NCI-H345 treated with DMSO at 0.1 percent for 48 hours (cell line): ENCODE measurements around the gene DLG2.
"Not testable (repeated sequence)": the region's sequence is repeated elsewhere in the genome, so short reads cannot be mapped to it uniquely, and the experiment has no call there.

Source experiments
- DNase-seq: peaks from one replicate; lab custom pipeline; 2025; ENCODE audit not compliant: unreplicated experiment; lab: John Stamatoyannopoulos, UW

DLG2 gene

DNA sequence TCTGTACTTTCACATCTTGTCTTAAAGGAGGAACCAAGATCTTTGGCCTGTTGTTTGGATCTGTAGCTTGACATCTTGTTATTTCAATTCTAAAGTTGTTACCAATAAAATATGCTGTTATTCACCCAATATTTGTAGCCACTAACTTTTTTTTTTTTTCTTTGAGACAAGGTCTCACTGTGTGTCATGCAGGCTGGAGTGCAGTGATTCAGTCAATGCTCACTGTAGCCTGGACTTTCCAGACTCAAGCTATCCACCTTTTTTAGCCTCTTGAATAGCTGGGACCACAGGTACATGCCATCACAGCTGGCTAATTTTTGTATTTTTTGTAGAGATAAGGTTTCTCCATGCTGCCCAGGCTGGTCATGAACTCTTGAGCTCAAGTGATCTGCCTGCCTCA is 769.4 kb downstream of the DLG2 start:
- DNase-seq, result no peak

DNA sequence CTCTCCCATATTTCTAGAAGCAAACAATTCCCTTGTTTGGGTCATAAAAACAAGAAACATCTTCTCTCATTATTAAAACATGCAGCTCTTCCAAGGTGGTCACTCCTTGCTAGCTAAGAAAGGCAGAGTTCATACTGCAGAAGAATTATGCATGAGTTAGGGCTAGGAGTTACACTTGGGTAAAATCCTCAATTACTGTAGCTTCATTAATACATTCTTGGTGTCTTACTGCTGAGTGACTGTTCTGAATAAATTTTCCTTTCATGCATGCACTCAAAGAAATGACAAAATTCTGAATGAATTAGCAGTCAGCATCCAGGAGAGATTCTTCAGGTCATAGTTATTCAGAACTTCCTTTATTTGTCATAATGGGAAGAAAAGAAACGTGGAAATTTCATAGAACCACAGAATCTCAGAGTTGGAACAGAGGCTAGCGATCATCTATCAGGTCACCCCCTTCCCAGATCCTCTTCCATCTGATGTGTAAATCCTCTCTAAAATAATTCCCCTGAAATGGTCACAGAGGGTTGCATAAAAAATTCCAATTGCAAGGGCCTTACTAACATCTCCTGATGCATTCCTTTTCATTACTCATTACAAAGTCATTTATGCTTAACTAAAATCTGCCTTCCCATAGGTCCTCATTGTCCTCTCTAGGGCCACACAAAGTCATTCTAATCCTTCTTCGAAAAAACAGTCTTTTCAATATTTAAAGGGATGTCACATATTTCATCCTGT is 771.5 kb downstream of the DLG2 start:
- DNase-seq, result no peak

DNA sequence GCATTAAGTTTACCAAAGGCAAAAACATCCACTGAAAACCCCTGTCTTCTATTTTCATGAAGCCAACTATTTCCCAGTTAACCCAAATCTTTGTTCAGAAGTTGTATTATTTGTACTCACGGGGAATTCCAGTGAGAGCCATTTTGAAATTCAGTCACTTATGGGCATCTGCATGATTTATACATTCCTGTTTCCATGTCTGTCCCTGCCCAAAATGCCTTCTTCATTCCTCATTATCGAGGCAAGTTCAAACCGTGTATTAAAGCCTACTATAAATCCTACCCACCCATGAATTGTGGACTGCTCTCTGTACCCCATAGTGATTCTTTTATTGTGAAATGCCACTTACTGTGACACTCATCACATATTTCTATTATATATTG is 772.7 kb downstream of the DLG2 start:
- no peak for DNase-seq

DNA sequence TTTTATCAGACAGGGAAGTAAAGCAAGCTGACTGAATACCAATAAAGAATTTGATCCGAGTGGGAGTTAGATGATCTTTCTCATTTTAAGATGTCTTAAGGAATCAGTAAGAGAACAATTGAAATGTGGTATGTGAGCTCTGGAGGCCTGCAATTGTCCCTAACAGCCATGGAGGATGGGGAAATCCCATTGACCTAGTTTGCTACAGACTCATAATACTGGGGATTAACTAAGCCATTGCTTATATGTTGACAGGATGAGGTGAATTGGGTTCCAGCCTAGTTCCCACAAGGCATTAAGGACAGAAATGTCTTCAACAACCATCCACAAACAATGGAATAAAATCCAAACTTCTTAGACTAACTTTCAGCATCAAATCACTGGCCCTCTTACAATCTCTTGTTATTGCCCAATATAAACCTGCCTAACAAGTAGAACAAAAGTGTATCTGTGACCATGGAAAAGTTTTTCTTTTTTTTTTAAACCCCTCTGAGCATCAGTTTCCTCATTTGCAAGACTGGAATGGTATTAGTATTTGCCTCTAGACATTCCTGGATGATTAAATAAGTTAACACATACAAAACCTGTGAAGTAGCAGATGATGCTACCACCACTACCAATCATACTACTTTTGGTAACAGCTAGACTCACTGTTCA is 773.2 kb downstream of the DLG2 start:
- no peak for DNase-seq

DNA sequence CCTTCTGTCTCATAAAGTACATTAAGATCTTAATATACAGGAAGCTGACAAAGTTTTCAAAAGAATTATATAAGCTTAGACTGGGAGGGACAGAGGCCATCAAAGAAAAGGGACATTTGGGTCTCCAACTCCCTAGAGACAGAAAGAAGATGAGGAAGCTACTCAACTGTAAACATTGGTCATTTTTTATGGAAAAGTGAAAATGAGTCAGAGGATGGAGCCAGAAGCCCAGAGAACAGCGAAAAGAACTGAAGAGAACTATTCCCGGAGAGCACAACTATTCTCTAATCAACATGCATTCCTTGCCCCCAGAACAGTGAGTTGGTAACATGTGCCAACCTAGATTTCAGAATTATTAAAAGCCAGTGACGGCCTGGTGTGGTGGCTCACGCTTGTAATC is 779.3 kb downstream of the DLG2 start:
- DNase-seq, result no peak

DNA sequence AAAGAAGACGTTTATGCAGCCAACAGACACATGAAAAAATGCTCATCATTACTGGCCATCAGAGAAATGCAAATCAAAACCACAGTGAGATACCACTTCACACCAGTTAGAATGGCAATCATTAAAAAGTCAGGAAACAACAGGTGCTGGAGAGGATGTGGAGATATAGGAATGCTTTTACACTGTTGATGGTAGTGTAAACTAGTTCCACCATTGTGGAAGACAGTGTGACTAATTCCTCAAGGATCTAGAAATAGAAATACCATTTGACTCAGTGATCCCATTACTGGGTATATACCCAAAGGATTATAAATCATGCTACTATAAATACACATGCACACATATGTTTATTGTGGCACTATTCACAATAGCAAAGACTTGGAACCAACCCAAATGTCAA is 786.9 kb downstream of the DLG2 start:
- not testable (repeated sequence) for DNase-seq

DNA sequence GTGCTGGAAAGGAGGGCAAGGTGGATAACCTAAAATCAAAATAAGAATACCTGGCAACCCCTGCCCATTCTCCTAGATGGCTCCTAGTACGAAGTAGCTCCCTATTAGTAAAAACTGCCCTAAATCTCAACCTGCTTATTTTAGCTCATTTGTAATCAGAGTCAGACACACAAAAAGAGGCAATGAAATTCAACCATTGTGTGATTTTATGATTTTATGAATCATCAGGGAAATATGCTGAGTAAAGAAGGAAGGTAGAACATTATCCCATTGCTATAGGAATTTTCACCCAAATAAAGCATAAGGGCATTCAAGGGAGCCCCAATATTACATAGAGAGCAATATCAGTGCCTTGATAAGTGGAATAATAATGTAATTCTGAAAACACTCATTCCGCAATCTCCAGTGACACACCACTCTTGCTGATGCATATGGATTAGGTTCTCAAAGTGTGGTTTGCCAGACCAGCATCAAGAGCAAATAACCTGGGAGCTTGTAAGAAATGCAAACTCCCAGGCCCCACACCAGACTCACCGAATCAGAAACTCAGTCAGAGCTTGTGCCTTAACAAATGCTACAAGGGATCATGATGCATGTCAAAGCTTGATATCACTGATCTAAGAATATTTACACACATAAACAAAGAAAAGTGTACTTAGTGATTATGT is 789.6 kb downstream of the DLG2 start:
- DNase-seq, result no peak

DNA sequence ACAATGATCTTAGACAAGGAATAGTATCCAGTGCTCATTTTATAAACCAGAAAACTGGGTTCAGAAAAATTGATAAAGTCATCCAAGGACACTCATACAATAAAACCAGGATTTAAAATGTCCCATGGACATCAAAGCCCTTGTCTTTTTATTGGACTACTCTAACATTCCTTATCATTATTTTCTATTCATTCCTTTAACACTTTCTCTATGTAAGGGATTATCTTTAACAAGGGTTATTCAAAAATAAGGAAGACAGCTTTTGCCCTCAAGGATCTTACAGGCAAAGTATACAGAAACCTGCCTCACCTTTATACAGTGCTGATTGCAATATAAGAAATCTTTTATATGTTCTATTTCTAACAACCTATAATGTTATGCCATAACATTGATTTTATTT is 790.8 kb downstream of the DLG2 start:
- DNase-seq, result no peak

DNA sequence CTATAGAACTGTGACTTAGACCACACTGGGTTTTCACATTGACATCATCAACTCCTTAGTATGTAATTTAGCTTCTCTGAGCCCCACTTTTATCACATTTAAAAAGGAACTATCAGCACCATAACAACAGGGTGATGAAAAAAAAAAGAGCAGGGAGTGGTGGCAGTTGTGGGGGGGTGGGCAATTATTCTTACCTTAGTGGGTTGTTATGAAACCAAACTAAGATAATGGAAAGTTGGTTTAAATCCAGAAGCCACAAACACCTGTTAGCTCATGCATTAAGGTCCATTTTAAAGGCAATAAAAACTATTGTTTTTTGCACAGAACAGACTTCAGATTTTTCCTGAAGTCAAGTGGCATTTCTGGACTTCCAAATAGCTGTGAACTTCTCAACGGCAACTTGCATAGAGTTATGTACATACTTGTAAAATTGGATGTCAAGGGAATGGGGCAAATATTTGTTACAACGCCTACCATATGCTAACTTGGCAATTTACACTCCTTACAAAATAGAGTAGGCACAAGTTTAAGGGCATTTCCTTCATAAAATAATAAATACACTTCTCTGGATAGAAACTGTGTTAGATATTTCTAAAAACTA is 793.6 kb downstream of the DLG2 start:
- no peak for DNase-seq

DNA sequence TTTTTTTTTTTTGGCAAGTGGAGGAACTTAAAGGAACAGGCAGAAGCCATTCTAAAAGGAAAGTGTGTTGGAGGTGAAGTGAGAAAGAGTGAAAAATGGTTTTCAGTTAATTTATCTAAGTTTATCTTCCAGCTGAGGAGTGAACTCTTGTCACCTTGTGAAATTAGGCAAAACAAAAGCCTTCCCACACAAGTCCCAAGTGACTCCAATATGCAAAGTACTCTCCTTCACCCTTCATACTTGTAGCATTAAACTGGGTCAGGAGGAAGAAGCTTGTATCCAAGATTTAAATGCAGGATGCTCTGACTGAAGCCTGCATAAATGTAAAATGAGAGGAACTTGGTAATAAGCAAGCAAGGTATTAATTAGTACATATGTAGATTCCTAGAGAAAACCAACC is 796.8 kb downstream of the DLG2 start:
- DNase-seq, result no peak

DNA sequence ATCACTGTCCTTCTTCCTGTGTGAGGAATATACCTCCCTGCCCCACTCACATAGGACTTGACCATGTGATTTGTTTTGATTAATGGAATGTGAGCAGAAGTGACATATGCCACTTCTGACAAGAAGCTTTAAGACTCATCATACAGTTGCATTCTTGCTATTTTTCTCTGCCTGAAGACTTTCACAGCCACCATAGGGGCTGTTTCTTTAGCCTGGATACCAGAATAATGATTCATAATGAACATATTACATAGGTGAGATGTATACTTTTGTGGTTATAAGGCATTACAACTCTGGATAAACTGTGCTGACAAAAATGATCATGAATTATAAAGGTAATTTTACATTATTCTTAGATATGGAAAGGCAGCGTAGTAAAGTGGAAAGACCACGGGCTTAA is 798.0 kb downstream of the DLG2 start:
- no peak for DNase-seq

DNA sequence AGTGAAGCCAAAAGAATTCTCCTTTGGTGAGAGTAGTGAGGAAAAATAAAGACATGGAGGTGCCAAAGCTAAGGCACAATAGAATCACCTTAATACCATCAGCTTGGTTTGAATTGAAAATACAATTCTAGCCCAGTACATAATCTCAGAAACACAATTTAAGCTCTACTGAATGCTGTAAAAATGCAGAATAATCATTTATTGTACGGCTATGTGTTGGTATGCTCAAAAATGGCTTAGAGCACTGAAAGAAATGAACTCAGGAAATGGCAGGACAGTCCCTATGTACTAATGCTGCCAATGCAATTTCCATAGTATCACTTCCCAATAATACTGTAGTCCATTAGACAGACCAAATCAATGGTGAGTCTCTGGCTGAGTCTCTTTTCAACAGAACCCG is 798.5 kb downstream of the DLG2 start:
- no peak for DNase-seq

DNA sequence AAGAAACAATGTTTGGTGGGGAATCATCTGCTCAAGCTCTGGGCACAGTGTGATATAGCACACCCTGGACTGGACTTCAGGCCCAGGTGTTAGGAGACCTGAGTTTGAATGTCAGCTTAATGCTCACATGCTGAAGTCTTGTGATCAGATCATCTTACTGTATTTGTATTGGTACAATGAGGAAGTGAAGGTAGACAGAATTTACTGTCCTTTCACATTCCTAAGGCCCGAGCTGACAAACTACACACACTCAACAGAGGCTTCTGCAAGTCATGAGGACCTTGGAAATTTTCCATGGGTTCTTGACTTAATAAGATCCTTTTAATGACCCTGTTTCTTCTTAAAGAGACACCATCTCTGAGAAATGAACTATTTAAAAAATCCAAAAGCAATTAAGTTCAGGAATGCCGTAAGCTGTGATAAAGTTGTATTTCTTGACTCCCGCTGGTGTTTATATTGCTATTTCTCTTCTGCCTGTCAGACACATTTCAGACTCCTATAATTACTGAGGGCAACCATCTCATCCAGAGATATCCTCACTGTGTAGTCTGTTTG is 802.0 kb downstream of the DLG2 start:
- DNase-seq, result no peak

DNA sequence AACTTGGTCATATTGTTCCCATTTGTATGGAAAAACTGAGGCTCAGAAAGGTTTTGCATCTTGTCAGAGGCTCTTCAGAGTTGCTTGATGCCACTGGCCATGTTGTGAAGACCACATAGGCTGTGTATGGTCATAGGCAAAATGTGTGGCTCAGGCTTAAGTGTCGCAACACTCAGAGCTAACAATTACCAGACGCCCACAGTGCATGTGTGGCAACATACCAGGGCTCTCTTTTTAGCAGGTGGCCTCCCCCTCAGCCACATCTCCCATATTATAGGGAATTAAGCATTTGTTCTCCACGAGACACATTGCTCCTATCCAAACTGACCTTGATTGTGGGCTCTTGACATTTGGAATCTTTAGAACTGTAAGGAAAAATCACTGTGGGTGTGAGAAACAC is 802.5 kb downstream of the DLG2 start:
- no peak for DNase-seq

DNA sequence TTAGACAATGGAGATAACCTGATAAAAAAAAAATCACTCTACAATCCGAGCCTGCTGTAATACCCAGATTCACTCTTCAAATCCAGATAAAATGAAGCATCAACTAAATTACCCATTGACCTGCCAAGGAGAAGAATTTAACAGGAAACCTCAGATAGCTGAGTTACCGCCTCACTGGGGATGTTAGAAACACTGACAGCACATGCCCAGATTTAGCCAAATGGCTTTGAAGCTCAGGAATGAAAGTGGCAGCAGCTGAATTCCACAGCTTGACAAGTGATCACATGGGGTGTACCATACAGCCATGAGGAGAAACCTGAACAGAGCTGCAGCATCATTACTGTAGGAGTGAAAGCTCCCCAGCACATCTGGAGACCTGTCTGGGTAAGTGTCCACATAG is 807.6 kb downstream of the DLG2 start:
- DNase-seq, result peak; percentile 43

DNA sequence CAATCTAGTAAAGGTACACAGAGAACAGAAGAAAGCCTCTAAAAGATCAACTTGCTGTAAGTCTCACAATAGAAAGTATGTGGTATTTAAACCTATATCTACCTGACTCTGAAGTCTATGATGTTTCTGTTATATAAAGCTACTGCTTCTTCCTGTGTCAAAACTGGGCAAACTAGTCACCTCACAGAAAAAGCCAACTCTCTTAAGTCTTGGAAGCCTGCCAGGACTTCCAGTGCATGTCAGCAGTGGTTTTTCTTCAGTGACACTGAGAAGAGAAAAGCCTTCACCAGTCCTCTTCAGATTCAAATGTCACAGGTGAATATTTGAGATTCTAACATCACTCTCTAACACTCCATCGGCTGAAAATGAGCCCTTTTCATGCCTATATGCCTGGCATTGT is 808.0 kb downstream of the DLG2 start:
- peak; percentile 45 for DNase-seq

DNA sequence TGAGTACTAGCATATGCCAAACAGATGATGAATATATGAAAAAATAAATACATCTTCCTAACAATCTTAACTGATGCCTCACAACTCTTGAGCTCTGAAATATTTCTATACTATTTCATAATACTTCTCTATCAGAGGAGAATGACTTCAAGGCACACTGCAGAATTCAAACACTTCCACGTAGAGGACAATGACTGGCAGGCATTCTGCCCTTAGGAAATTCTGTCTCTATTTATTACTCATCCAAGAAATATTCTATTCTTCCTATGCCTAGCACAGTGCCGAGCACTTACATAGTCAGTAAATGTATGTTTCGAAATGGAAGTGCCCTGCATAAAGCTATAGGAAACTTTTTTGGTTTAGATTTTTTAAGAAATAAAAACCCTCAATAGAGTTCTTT is 809.1 kb downstream of the DLG2 start:
- DNase-seq, result no peak

DNA sequence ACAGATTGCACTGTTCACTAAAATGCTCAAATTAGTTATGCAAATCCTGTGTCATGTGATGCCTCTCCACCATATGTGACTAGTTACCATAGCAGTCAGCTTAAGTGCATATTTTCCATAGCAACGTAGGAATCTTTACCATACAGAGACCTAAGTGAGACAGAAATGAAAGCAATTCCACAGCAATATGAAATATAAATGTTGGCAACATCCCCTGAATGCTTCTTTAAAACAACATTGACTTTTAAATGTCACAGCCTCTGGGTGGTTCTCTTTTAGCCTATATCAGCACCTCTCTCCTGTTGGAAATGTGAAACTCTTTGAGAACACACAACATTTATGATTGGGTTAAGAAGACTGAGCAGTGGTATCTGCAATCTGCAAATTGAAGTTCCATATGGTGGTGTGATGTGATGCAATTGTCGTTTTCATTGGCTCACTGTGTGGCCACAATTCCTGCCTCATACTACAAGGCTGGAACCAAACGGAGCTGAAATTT is 814.6 kb downstream of the DLG2 start:
- no peak for DNase-seq

DNA sequence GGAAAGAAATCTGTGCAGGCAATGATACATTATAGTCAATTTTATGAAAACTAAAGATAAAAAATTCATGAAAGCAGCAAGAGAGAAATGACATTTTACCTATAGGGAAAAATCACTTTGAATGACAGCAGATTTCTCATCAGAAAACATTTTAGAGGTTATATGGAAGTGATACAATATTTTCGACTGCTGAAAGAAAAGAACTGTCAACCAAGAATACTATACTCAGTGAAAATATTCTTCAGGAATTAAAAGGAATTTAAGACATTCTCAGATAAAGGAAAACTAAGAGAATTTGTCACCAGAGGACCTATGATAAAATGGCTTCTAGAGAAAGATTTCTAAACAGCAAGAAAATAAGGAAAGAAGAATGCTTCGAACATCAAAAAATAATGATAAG is 820.8 kb downstream of the DLG2 start:
- DNase-seq, result no peak

DNA sequence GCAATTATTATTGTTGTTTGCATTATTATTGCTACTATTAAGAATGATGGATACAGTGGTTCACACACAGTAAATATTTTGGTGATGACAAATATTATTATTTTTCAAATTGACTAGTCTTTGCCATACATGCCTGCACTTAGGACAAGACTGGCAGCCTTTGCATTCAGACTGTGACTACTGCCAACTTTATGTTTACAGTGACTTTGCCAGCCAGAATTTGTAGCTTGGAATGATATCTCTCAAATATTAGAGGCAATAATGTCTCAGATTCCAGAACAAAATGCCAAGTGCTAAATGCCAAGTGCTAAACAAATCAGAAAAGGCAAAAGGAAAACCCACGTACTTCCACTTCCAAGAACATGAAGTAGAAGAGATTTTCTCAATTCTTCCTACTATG is 823.1 kb downstream of the DLG2 start:
- no peak for DNase-seq

DNA sequence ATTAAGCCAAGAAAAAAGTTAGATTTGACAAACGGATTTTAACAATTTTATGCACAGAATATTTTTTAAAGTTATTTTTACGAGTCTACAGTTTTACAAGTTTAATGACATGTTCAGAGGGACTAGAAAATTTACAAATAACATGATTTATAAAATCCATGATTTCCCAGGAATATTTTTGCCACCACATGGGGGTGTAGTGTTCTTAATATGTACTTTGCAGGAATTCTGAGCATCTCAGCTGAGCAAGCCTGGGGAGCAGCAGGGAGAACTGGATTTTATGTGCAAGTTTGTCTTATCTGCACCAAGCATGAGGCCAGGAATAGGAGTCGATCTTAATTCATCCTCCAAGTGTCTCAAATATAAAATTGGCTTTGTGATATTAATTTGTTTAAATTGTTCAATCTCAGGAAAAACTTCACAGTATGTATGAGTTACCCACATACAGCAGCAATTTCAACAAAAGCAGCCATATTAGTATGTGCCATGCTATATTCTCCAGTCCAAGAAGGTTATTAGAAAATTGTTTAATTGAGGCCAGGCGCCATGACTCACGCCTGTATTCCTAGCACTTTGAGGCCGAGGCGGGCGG is 826.3 kb downstream of the DLG2 start:
- no peak for DNase-seq
